ENCODE results near the gene FGL2. TPM values are rescaled to one million over a fixed set of nuclear protein-coding genes. Genes with fewer than 3 reads are reported as not detected.

Gene FGL2
- total RNA-seq, 1 experiment from 2014 or later, result not detected

DNA sequence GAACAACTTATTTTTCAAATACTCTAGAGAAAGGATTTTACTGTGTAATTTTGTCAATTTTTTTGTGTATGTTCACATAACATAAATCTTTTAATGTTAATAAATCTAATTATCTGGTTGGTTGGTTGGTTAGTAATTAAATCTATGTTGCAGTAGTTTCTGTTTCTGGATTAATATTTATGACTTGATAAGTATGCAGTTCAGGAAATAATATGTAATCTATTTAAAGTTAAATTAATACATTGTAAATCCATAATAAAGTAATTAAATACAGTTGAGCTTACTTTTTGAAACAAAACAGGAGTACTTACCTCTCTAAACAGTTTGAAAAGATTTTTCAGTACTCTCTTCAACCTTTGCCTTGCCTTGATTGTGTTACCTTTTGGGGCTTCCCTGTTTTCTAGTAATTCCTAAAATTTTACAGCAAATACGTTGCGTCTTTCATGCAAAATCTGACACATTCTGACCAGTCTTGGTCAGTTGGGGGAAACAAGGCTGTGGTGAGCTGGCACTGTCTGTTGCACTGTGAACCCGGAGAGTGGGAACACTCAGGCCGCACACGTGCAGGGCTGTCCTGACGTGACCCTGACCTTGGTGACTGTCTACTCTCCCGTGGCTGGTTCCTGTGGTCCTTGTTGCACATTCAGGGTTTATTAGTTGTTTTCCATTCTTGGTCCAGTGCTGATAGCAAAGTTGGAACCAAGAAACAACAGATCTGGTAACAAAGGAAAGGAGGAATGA lies 45.6 kb upstream of the FGL2 start:
- no peak overlapping the region for H4K8ac ChIP-seq (replicated peaks; ENCODE audit: insufficient read length, low read depth, low read length)
- Mint-ChIP-seq H3K27me3 (ENCODE audit: low read depth) (no peaks in the 10 kb centered on the region), H3K9me3 (no peaks in the 10 kb centered on the region), H3K36me3 (ENCODE audit: insufficient read depth in 1 of 3, low read depth in 3 of 3) (peaks cover 0 to 1% (median 0%) of the 10 kb centered on the region in 3 experiments; a peak in 1 of 7 replicates), H3K27ac (no peak overlapping the region), H3K4me1 (peaks cover 18 to 24% of the 10 kb centered on the region in 2 experiments), H3K4me3 (no peak overlapping the region)
- no peaks in the 10 kb centered on the region for H3K23me2 ChIP-seq (ENCODE audit: insufficient read length, low read depth, low read length, poor library complexity, severe bottlenecking)
- whole genome bisulfite sequencing (ENCODE audit: extremely low coverage, insufficient read length, low lambda C conversion rate), result no CpG with 5 or more reads among the region's 7 CpGs
- H3K79me1 ChIP-seq (ENCODE audit: insufficient read depth, low read depth, low read length, poor library complexity, severe bottlenecking), result no peaks in the 10 kb centered on the region
- H2BK15ac ChIP-seq (ENCODE audit: low read depth, low read length), result no peak overlapping the region
- no peaks in the 10 kb centered on the region for H3K79me2 ChIP-seq (ENCODE audit: insufficient read depth, low read length)
- no peak overlapping the region for H2BK5ac ChIP-seq (ENCODE audit: insufficient read length, low read length)
- no peak overlapping the region for H2BK120ac ChIP-seq (ENCODE audit: low read depth, low read length, poor library complexity, severe bottlenecking)
- no peak overlapping the region for H4K5ac ChIP-seq (ENCODE audit: insufficient read length, low read depth, low read length)
- no peaks in the 10 kb centered on the region for H3K9me3 ChIP-seq (ENCODE audit: control insufficient read depth, low read depth, low read length)
- no peak overlapping the region for H3K14ac ChIP-seq (ENCODE audit: insufficient read depth, low read length)
- H3K18ac ChIP-seq (ENCODE audit: insufficient read length, low read depth, low read length), result no peak overlapping the region
- no peak overlapping the region for H2AFZ ChIP-seq (ENCODE audit: low read length)
- H4K91ac ChIP-seq (ENCODE audit: insufficient read length, low read depth, low read length), result no peak overlapping the region
- no peak overlapping the region for H3K27ac ChIP-seq (ENCODE audit: insufficient read length, low read depth, low read length)
- H3K9ac ChIP-seq (ENCODE audit: extremely low read depth, insufficient read length, low read length), result no peak overlapping the region
- no peak overlapping the region for H2AK5ac ChIP-seq (ENCODE audit: insufficient read length, low read length)
- H4K20me1 ChIP-seq (ENCODE audit: control insufficient read depth, insufficient read depth, insufficient read length), result no peaks in the 10 kb centered on the region
- no peak overlapping the region for H3K23ac ChIP-seq (ENCODE audit: insufficient read length, low read depth, low read length)
- no peak overlapping the region for H2BK12ac ChIP-seq (ENCODE audit: insufficient read length, low read depth, low read length)
- H3T11ph ChIP-seq (ENCODE audit: low read length), result no peak overlapping the region
- no peak overlapping the region for H3K56ac ChIP-seq (ENCODE audit: insufficient read length, low read depth, low read length)
- no peak overlapping the region for H3K4me2 ChIP-seq (ENCODE audit: insufficient read depth, insufficient read length, low read length)
- H2BK20ac ChIP-seq (ENCODE audit: low read depth, low read length, poor library complexity, severe bottlenecking), result no peak overlapping the region
- TF ChIP-seq, protein P1, sequence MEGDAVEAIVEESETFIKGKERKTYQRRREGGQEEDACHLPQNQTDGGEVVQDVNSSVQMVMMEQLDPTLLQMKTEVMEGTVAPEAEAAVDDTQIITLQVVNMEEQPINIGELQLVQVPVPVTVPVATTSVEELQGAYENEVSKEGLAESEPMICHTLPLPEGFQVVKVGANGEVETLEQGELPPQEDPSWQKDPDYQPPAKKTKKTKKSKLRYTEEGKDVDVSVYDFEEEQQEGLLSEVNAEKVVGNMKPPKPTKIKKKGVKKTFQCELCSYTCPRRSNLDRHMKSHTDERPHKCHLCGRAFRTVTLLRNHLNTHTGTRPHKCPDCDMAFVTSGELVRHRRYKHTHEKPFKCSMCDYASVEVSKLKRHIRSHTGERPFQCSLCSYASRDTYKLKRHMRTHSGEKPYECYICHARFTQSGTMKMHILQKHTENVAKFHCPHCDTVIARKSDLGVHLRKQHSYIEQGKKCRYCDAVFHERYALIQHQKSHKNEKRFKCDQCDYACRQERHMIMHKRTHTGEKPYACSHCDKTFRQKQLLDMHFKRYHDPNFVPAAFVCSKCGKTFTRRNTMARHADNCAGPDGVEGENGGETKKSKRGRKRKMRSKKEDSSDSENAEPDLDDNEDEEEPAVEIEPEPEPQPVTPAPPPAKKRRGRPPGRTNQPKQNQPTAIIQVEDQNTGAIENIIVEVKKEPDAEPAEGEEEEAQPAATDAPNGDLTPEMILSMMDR (conservative IDR thresholded peaks at IDR 0.05), result no peak
- no peaks in the 10 kb centered on the region for H3K27me3 ChIP-seq (ENCODE audit: insufficient read depth, low read length)
- no peak for DNase-seq
- H3K4me1 ChIP-seq (ENCODE audit: insufficient read depth, low read length), result peaks cover 7% of the 10 kb centered on the region; the same call in 1 of the 2 replicates
- H3K4ac ChIP-seq (ENCODE audit: low read depth, low read length), result no peak overlapping the region
